Progenitor cell of endocrine pancreas (in vitro differentiated cells): Measurements from ENCODE around the gene GRIK2. TPM values are rescaled to one million over a fixed set of nuclear protein-coding genes. Genes with fewer than 3 reads are reported as not detected.

Experiments
- DNase-seq: peaks from one replicate; pipeline ENCODE4 v3.0.0; 2021; ENCODE audit warnings: low spot score; ENCODE audit not compliant: unreplicated experiment
- H3K27ac Mint-ChIP-seq: 2 replicates; pipeline ENCODE4 v1.8.0; 2021; ENCODE audit warnings: mild to moderate bottlenecking, moderate library complexity, mixed read lengths
- H3K27me3 Mint-ChIP-seq: 2 replicates; pipeline ENCODE4 v1.8.0; 2021; ENCODE audit warnings: mixed read lengths
- H3K36me3 Mint-ChIP-seq: 2 replicates; pipeline ENCODE4 v1.8.0; 2022; ENCODE audit warnings: mixed read lengths; ENCODE audit not compliant: insufficient read depth
- H3K4me1 Mint-ChIP-seq: 2 replicates; pipeline ENCODE4 v1.8.0; 2021; ENCODE audit warnings: low read depth, mixed read lengths
- H3K4me3 Mint-ChIP-seq: 2 replicates; pipeline ENCODE4 v1.8.0; 2021; ENCODE audit warnings: low read depth, mild to moderate bottlenecking, moderate library complexity, mixed read lengths
- H3K9me3 Mint-ChIP-seq: 2 replicates; pipeline ENCODE4 v1.8.0; 2021; ENCODE audit warnings: low read depth, mixed read lengths
- total RNA-seq: library from RNA; stranded (reverse); gene quantifications from 2 replicates; pipeline ENCODE4 v1.2.1, GENCODE V29; 2021
- TF ChIP-seq, protein P1 (sequence below): fragments of 200-600 bp; sonication (generic); IDR thresholded peaks from one replicate; pipeline ENCODE4 v1.5.0; 2021; ENCODE audit warnings: antibody characterized with exemption, mild to moderate bottlenecking; ENCODE audit not compliant: unreplicated experiment

GRIK2 gene
- total RNA-seq, 1 donor from 2014 or later, result 6.3 TPM

DNA sequence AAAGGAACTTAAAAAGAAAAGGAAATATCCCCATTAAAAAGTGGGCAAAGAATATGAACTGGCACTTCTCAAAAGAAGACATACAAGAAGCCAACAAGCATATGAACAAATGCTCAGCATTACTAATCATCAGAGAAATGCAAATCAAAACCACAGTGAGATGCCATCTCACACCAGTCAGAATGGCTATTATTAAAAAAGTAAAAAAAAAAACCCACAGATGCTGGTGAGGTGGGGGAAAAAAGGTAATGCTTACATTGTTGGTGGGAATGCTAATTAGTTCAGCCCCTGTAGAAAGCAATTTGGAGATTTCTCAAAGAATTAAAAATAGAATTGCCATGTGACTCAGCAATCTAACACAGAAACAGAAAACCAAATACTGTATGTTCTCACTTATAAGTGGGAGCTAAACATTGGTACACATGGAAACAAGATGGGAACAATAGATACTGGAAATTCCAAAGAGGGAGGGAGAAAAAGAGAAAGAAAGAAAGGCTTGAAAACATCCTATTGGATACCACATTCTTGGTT lies 437.1 kb downstream of the GRIK2 start:
- Mint-ChIP-seq H3K36me3 (no peaks in the 10 kb centered on the region), H3K27ac (no peak overlapping the region), H3K4me3 (no peak overlapping the region), H3K9me3 (peaks cover 18% of the 10 kb centered on the region), H3K4me1 (no peaks in the 10 kb centered on the region), H3K27me3 (no peaks in the 10 kb centered on the region)
- TF ChIP-seq, protein P1, sequence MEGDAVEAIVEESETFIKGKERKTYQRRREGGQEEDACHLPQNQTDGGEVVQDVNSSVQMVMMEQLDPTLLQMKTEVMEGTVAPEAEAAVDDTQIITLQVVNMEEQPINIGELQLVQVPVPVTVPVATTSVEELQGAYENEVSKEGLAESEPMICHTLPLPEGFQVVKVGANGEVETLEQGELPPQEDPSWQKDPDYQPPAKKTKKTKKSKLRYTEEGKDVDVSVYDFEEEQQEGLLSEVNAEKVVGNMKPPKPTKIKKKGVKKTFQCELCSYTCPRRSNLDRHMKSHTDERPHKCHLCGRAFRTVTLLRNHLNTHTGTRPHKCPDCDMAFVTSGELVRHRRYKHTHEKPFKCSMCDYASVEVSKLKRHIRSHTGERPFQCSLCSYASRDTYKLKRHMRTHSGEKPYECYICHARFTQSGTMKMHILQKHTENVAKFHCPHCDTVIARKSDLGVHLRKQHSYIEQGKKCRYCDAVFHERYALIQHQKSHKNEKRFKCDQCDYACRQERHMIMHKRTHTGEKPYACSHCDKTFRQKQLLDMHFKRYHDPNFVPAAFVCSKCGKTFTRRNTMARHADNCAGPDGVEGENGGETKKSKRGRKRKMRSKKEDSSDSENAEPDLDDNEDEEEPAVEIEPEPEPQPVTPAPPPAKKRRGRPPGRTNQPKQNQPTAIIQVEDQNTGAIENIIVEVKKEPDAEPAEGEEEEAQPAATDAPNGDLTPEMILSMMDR, result no peak
- DNase-seq, result no peak

DNA sequence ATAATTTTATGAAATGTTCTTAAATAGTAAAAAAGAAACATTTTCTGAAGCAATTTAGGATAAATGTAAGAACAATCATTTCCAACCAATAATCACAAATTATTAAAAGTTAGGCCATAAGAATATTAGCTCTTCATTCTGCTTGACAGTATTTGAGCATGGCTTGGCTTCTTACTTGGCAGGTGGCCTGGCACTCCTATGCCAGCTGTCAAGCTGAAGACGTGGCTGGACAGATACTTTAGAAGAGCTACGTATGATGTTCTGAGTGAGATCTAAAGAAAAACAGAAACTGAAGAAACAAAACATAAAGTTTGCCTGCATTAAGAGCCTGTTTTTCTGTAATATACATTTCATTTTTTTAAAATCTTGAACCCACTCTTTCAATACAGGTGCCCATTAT lies 438.9 kb downstream of the GRIK2 start:
- TF ChIP-seq, protein P1, result no peak
- H3K9me3 Mint-ChIP-seq, result peaks cover 18% of the 10 kb centered on the region
- H3K27me3 Mint-ChIP-seq, result no peaks in the 10 kb centered on the region
- no peak overlapping the region for H3K27ac Mint-ChIP-seq
- H3K4me3 Mint-ChIP-seq, result no peak overlapping the region
- DNase-seq, result no peak
- H3K4me1 Mint-ChIP-seq, result no peaks in the 10 kb centered on the region
- H3K36me3 Mint-ChIP-seq, result no peaks in the 10 kb centered on the region

DNA sequence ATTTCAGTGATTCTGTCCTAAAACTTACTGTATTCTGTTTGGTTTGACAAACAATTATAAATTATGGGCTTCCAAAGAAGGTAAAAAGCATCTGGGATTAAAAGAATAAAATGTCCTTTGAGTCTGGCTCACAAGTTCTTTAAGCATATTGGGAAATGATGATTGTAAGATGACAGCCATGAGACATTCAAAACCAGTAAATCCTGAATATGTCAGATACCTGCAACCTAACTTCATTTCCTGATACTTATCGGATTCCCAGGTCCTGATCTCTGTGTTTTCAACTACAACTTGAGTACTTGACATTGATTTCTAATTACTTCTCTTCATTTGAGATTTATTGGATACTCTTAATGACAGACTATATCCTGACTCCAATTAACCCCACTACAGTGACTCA lies 446.6 kb downstream of the GRIK2 start:
- H3K27me3 Mint-ChIP-seq, result no peaks in the 10 kb centered on the region
- TF ChIP-seq, protein P1, result no peak
- H3K36me3 Mint-ChIP-seq, result no peaks in the 10 kb centered on the region
- no peak overlapping the region for H3K4me3 Mint-ChIP-seq
- H3K27ac Mint-ChIP-seq, result no peak overlapping the region
- no peaks in the 10 kb centered on the region for H3K9me3 Mint-ChIP-seq
- DNase-seq, result no peak
- peaks cover 1% of the 10 kb centered on the region for H3K4me1 Mint-ChIP-seq

DNA sequence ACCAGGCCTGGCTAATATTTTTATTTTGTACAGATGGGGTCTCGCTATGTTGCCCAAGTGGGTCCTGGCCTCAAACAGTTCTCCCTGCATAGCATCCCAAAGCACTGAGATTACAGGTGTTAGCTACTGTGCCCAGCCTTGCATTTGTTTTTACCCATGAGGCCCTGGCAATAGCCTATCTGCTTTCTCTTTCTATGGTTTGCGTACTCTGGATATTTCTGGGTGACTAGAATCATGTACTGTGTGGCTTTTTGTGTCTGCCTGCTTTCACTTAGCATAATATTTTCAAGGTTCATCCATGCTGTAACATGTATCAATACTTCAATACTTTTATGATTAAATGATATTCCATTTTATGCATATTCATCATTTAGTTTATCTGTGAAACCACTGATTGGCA lies 451.7 kb downstream of the GRIK2 start:
- Mint-ChIP-seq H3K27ac (no peak overlapping the region), H3K27me3 (no peaks in the 10 kb centered on the region), H3K4me1 (peaks cover 1% of the 10 kb centered on the region), H3K9me3 (no peaks in the 10 kb centered on the region), H3K4me3 (no peak overlapping the region), H3K36me3 (no peaks in the 10 kb centered on the region)
- TF ChIP-seq, protein P1, result no peak
- DNase-seq, result no peak

DNA sequence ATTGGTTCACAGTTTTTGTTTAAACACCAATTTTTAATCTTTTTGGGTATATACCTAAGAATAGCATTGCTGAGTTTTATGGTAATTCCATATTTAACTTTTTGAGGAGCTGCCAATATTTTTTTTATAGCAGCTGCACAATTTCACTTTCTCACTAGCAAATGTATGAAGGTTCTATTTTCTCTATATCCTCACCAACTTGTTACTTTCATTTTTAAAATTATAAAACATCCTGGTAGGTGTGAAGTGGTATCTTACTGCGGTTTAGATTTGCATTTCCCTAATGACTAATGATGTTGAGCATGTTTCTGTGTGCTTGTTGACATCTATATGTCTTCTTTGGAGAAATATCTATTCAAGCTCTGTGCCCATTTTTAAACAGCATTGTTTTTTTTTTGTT lies 452.1 kb downstream of the GRIK2 start:
- no peak overlapping the region for H3K27ac Mint-ChIP-seq
- H3K36me3 Mint-ChIP-seq, result no peaks in the 10 kb centered on the region
- H3K4me1 Mint-ChIP-seq, result peaks cover 1% of the 10 kb centered on the region
- no peaks in the 10 kb centered on the region for H3K9me3 Mint-ChIP-seq
- TF ChIP-seq, protein P1, result no peak
- no peak overlapping the region for H3K4me3 Mint-ChIP-seq
- no peak for DNase-seq
- no peaks in the 10 kb centered on the region for H3K27me3 Mint-ChIP-seq
